ENCODE results near the gene NDST1. TPM values are rescaled to one million over a fixed set of nuclear protein-coding genes. Genes with fewer than 3 reads are reported as not detected.

NDST1 gene
- total and polyA plus RNA-seq, 2 of the 8 experiments (the other 6 are each of a cell fraction or from before 2014, with no cell fraction given): 27.0 to 72.0 TPM

DNA sequence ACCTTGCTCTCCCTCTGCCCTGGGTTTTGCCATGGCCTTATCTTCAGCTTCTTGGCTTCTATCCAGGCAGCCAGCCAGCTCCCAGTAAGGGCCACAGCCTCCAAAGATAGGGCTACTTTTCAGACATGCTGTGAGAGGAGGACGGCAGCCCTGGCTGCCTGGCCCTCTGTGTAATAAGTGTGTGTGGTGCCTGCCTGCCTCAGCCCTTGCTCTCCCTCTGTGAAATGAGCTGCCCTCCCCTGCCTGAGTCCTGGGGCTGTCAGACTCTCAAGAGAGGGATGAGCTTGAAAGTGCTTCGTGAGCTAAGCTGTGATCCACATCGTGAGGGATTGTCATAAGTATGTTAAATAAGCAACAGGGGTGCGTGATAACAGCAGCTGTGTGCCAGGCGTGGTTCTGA is 8.1 kb downstream of the NDST1 start:
- Histone ChIP-seq H3K56ac (replicated peaks; ENCODE audit: insufficient read length, low read depth, low read length) (no peak overlapping the region), H2AK5ac (ENCODE audit: low read depth, low read length) (peak overlapping the region; percentile 47; the same call in 1 of the 2 replicates), H3K9me3 (ENCODE audit: insufficient read depth in 2 of 2, low read depth in 1 of 2, low read length in 1 of 2) (no peaks in the 10 kb centered on the region), H2BK12ac (ENCODE audit: low read depth, low read length) (no peak overlapping the region), H2BK15ac (ENCODE audit: low read length) (no peak overlapping the region), H3K27me3 (replicated peaks in 1 of 4; ENCODE audit: control insufficient read depth in 3 of 4, extremely low read depth in 1 of 4, insufficient read depth in 3 of 4, low read length in 3 of 4) (no peaks in the 10 kb centered on the region), H2BK120ac (replicated peaks; ENCODE audit: low read depth, low read length) (no peak overlapping the region), H3K14ac (ENCODE audit: insufficient read length) (no peak overlapping the region), H3K79me2 (ENCODE audit: control insufficient read depth in 1 of 2, insufficient read depth in 2 of 2, low read length in 2 of 2) (peaks cover 4 to 87% of the 10 kb centered on the region in 2 experiments; a peak in 3 of 4 replicates), H3K4ac (replicated peaks; ENCODE audit: insufficient read length, low read depth, low read length) (no peak overlapping the region), H4K5ac (ENCODE audit: insufficient read length, low read depth, low read length) (no peak overlapping the region), H3K27ac (ENCODE audit: low read depth, low read length) (no peak overlapping the region), H4K91ac (replicated peaks; ENCODE audit: insufficient read length, low read length) (no peak overlapping the region), H4K20me1 (replicated peaks in 1 of 2; ENCODE audit: control insufficient read depth in 1 of 2, insufficient read depth in 2 of 2, low read length in 2 of 2) (peaks cover 22 to 36% of the 10 kb centered on the region in 2 experiments), H2AFZ (ENCODE audit: low read length) (no peak overlapping the region), H3K23ac (ENCODE audit: insufficient read length) (no peak overlapping the region), H3K36me3 (ENCODE audit: control insufficient read depth in 2 of 4, insufficient read depth in 4 of 4, low read length in 3 of 4) (peaks cover 0 to under 1% (median 0%) of the 10 kb centered on the region in 4 experiments; a peak in 1 of 8 replicates), H3K18ac (ENCODE audit: extremely low read depth, low read length) (no peak overlapping the region), H3K23me2 (ENCODE audit: low read depth, low read length) (no peaks in the 10 kb centered on the region; the same call in 1 of the 2 replicates), H2BK5ac (ENCODE audit: low read depth, low read length) (no peak overlapping the region; the same call in 1 of the 2 replicates), H3K9ac (replicated peaks in 1 of 4; ENCODE audit: extremely low read depth in 1 of 4, low read depth in 3 of 4, low read length in 3 of 4) (no peak overlapping the region), H4K8ac (ENCODE audit: extremely low read depth, insufficient read depth, low read length) (no peak overlapping the region), H3K4me2 (ENCODE audit: insufficient read depth in 1 of 2, low read depth in 2 of 2, low read length in 2 of 2) (no peak overlapping the region), H3K79me1 (ENCODE audit: low read depth, low read length) (peaks cover 29% of the 10 kb centered on the region), H3K4me3 (ENCODE audit: extremely low read depth in 1 of 4, insufficient read depth in 2 of 4, low read depth in 3 of 4, low read length in 4 of 4) (no peak overlapping the region), H2BK20ac (ENCODE audit: low read length) (no peak overlapping the region), H3K4me1 (replicated peaks in 1 of 4; ENCODE audit: control insufficient read depth in 3 of 4, insufficient read depth in 4 of 4, low read length in 3 of 4) (peaks cover 9 to 15% (median 13%) of the 10 kb centered on the region in 4 experiments)
- CTCF ChIA-PET (ENCODE audit: partially characterized antibody): interaction anchor here (0.7 to 32.0 kb wide), 8 partner anchors 13 to 314 kb away, joined by 3 to 571 read pairs (median 6); partner anchors contain the start of genes NDST1 and RPS14
- no peak for TF ChIP-seq TBP (IDR thresholded peaks at IDR 0.05; ENCODE audit: low read depth, low read length)
- TF ChIP-seq POLR2A (IDR thresholded peaks at IDR 0.05; ENCODE audit: control extremely low read depth in 1 of 2, low read depth in 2 of 2, low read length in 2 of 2): no peak
- no peak for TF ChIP-seq CHD2 (IDR thresholded peaks at IDR 0.05; ENCODE audit: low read length)
- TF ChIP-seq, protein P1, sequence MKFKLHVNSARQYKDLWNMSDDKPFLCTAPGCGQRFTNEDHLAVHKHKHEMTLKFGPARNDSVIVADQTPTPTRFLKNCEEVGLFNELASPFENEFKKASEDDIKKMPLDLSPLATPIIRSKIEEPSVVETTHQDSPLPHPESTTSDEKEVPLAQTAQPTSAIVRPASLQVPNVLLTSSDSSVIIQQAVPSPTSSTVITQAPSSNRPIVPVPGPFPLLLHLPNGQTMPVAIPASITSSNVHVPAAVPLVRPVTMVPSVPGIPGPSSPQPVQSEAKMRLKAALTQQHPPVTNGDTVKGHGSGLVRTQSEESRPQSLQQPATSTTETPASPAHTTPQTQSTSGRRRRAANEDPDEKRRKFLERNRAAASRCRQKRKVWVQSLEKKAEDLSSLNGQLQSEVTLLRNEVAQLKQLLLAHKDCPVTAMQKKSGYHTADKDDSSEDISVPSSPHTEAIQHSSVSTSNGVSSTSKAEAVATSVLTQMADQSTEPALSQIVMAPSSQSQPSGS (IDR thresholded peaks at IDR 0.05; ENCODE audit: low read length): no peak
- TF ChIP-seq, protein P2, sequence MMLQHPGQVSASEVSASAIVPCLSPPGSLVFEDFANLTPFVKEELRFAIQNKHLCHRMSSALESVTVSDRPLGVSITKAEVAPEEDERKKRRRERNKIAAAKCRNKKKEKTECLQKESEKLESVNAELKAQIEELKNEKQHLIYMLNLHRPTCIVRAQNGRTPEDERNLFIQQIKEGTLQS (IDR thresholded peaks at IDR 0.05; ENCODE audit: insufficient read depth, low read depth, low read length): no peak
- no peak for TF ChIP-seq NRF1 (IDR thresholded peaks at IDR 0.05; ENCODE audit: low read depth, low read length)
- no peak for FAIRE-seq
- DNase-seq (ENCODE audit: low read depth in 1 of 2, low spot score in 2 of 2): no peak
- 77% methylated on average over 5 of the region's 5 CpGs; no CpG with 5 or more reads in 1 of the 2 experiments for WGBS, 2 experiments (ENCODE audit: extremely low coverage in 1 of 2, insufficient coverage in 1 of 2, insufficient read length in 1 of 2, insufficient replicate concordance in 2 of 2, low coverage in 1 of 2, low lambda C conversion rate in 2 of 2, missing lambda C conversion rate in 1 of 2)
- POLR2A ChIA-PET (ENCODE audit: partially characterized antibody): interaction anchor here (0.6 to 2.7 kb wide), 4 partner anchors 11 to 127 kb away, joined by 3 to 9 read pairs (median 6); no protein-coding TSS in a partner anchor
